GM23248 (cell line): Measurements from ENCODE around the gene BRF1. TPM values are rescaled to one million over a fixed set of nuclear protein-coding genes. Genes with fewer than 3 reads are reported as not detected.
A peak's percentile ranks its signal among the peaks of the same experiment; 100 is the strongest.

Source experiments
- DNase-seq: peaks from one replicate; pipeline ENCODE4 v3.0.0-alpha.2; 2015
- H2AFZ ChIP-seq: fragments of 200-600 bp; sonication (generic); 2 replicates; pipeline ENCODE4 v1.6.1; 2016; ENCODE audit warnings: antibody characterized with exemption
- H3F3A ChIP-seq: fragments of 200-600 bp; sonication (generic); 2 replicates; pipeline ENCODE4 v1.6.1; 2016; ENCODE audit warnings: mild to moderate bottlenecking, antibody characterized with exemption, mixed run types; ENCODE audit not compliant: insufficient read depth
- H3K27ac ChIP-seq: fragments of 200-600 bp; sonication (generic); 2 replicates; pipeline ENCODE4 v1.5.1; 2016; ENCODE audit warnings: mild to moderate bottlenecking
- H3K27me3 ChIP-seq: fragments of 200-600 bp; sonication (generic); replicated peaks from 2 replicates; pipeline ENCODE4 v1.6.1; 2016; ENCODE audit warnings: mild to moderate bottlenecking; ENCODE audit not compliant: insufficient read depth
- H3K36me3 ChIP-seq: fragments of 200-600 bp; sonication (generic); 2 replicates; pipeline ENCODE4 v1.6.1; 2016; ENCODE audit warnings: low read depth, mild to moderate bottlenecking
- H3K4me1 ChIP-seq: fragments of 200-600 bp; sonication (generic); 2 replicates; pipeline ENCODE4 v1.6.1; 2016; ENCODE audit warnings: mild to moderate bottlenecking; ENCODE audit not compliant: insufficient read depth
- H3K4me2 ChIP-seq: fragments of 200-600 bp; sonication (generic); one replicate; pipeline ENCODE4 v1.6.1; 2016; ENCODE audit warnings: mild to moderate bottlenecking; ENCODE audit not compliant: unreplicated experiment
- H3K4me3 ChIP-seq: fragments of 200-600 bp; sonication (generic); 2 replicates; pipeline ENCODE4 v1.5.1; 2016; ENCODE audit warnings: mild to moderate bottlenecking
- H3K79me2 ChIP-seq: fragments of 200-600 bp; sonication (generic); 2 replicates; pipeline ENCODE4 v1.6.1; 2016; ENCODE audit warnings: mild to moderate bottlenecking; ENCODE audit not compliant: insufficient read depth
- H3K9ac ChIP-seq: fragments of 200-600 bp; sonication (generic); 2 replicates; pipeline ENCODE4 v1.6.1; 2016; ENCODE audit warnings: mild to moderate bottlenecking
- H3K9me2 ChIP-seq: fragments of 200-600 bp; sonication (generic); 2 replicates; pipeline ENCODE4 v1.6.1; 2016; ENCODE audit warnings: mixed run types, mild to moderate bottlenecking, moderate library complexity; ENCODE audit not compliant: insufficient read depth
- H3K9me3 ChIP-seq: fragments of 200-600 bp; sonication (generic); one replicate; pipeline ENCODE4 v1.6.1; 2017; ENCODE audit warnings: low read depth
- H4K20me1 ChIP-seq: fragments of 200-600 bp; sonication (generic); 2 replicates; pipeline ENCODE4 v1.6.0; 2016; ENCODE audit not compliant: insufficient read depth
- EZH2 ChIP-seq: fragments of 200-600 bp; sonication (generic); IDR thresholded peaks from 2 replicates; pipeline ENCODE4 v1.6.1; 2018; ENCODE audit warnings: antibody characterized with exemption, mild to moderate bottlenecking; ENCODE audit not compliant: insufficient read depth, poor library complexity, severe bottlenecking
- EZH2phosphoT487 ChIP-seq: fragments of 200-600 bp; sonication (generic); IDR thresholded peaks from 2 replicates; pipeline ENCODE4 v1.6.1; 2018; ENCODE audit warnings: antibody characterized with exemption, moderate library complexity, mild to moderate bottlenecking, low read depth; ENCODE audit not compliant: insufficient read depth
- WGBS, 2 experiments: methylation state at CpG; one replicate each; pipeline ENCODE4 v1.1.6; 2015 to 2017; ENCODE audit warnings: low lambda C conversion rate in 2 of 2, low coverage in 1 of 2; ENCODE audit errors: missing lambda C conversion rate in 2 of 2; 5-methylcytosine and 5-hydroxymethylcytosine counted together
- in situ Hi-C: fragments of 300-500 bp; cut with MboI; formaldehyde crosslinking; loops from 2 replicates; pipeline ENCODE4 v1.15.0; 2020
- polyA plus RNA-seq: library from polyadenylated mRNA; unstranded; fragments of >200 nt; fragmentation: Nextera tagmentation; extraction: Ambion mirVana; gene quantifications from 2 replicates; pipeline ENCODE4 v1.2.1, GENCODE V29; 2016
- total RNA-seq: library from RNA; depleted of rRNA; stranded (reverse); fragments of >200 nt; shearing (Covaris generic); gene quantifications from 2 replicates; pipeline ENCODE4 v1.2.3, GENCODE V29; 2014

BRF1 gene
- total and polyA plus RNA-seq, 2 experiments from 2014 or later = 10.5 to 27.0 TPM

DNA sequence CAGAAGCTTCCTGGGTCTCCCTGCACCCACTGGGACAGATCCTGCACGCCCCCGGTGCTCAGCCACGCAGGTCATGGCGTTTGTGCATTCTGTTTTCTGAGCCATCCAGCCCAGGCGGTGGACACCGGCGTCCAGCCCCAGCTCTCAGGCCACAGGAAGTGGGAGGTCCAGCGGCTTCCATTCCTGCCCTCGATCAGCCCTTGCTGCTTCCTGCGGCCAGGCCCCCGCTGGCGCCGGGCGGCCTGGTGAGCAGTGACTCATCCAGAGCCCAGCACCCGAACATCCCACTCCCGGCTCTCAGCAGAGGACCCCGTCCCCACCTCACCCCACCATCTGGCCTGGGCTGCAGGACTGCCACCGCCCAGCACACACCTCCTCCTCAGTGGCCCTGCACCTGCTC lies 101.7 kb downstream of the BRF1 start:
- DNase-seq = no peak
- no peak overlapping the region for H2AFZ ChIP-seq
- H3K4me1 ChIP-seq = no peaks in the 10 kb centered on the region
- no peaks in the 10 kb centered on the region for H4K20me1 ChIP-seq
- 67 to 71% methylated on average over 17 to 18 of the region's 18 CpGs for WGBS, 2 experiments
- no peak overlapping the region for H3K4me3 ChIP-seq
- H3K27ac ChIP-seq = no peak overlapping the region
- in situ Hi-C loops = no loop called here
- H3K9me2 ChIP-seq = no peaks in the 10 kb centered on the region
- TF ChIP-seq EZH2phosphoT487 (no peak), EZH2 (no peak)
- H3K9ac ChIP-seq = no peak overlapping the region
- H3K36me3 ChIP-seq = no peaks in the 10 kb centered on the region
- no peaks in the 10 kb centered on the region for H3F3A ChIP-seq
- H3K27me3 ChIP-seq = peaks cover 17% of the 10 kb centered on the region
- H3K4me2 ChIP-seq = no peak overlapping the region
- H3K9me3 ChIP-seq = no peaks in the 10 kb centered on the region
- no peaks in the 10 kb centered on the region for H3K79me2 ChIP-seq

DNA sequence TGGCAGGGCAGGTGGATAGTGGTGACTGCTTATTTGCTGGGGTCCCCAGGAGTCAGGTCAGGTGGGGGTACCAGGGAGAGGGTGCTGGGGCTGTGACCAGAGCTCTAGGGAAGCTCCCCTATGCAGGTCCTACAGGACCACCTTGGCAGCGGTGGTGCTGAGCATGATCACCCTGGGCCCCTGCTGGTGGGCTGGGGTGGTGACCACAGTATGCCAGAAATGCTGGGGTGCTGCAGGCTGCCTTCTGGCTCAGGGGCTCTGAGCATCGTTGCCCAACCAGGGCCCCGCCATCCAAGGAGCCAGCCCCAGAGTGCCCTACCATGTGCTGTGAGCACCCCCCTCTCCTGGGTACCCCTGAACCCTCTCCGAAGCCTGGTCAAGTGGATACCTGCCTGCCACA lies 102.2 kb downstream of the BRF1 start:
- no peaks in the 10 kb centered on the region for H4K20me1 ChIP-seq
- H3K4me3 ChIP-seq = no peak overlapping the region
- H3K36me3 ChIP-seq = no peaks in the 10 kb centered on the region
- no peak overlapping the region for H3K27ac ChIP-seq
- no peak overlapping the region for H2AFZ ChIP-seq
- in situ Hi-C loops = no loop called here
- H3K9ac ChIP-seq = no peak overlapping the region
- no peak for TF ChIP-seq EZH2
- no peak for TF ChIP-seq EZH2phosphoT487
- H3K4me1 ChIP-seq = no peaks in the 10 kb centered on the region
- no peaks in the 10 kb centered on the region for H3K9me3 ChIP-seq
- no peak overlapping the region for H3K4me2 ChIP-seq
- WGBS, 2 experiments = 58 to 73% methylated on average over 4 of the region's 4 CpGs
- no peak for DNase-seq
- no peaks in the 10 kb centered on the region for H3K9me2 ChIP-seq
- H3K79me2 ChIP-seq = no peaks in the 10 kb centered on the region
- H3K27me3 ChIP-seq = peaks cover 22% of the 10 kb centered on the region
- H3F3A ChIP-seq = no peaks in the 10 kb centered on the region

DNA sequence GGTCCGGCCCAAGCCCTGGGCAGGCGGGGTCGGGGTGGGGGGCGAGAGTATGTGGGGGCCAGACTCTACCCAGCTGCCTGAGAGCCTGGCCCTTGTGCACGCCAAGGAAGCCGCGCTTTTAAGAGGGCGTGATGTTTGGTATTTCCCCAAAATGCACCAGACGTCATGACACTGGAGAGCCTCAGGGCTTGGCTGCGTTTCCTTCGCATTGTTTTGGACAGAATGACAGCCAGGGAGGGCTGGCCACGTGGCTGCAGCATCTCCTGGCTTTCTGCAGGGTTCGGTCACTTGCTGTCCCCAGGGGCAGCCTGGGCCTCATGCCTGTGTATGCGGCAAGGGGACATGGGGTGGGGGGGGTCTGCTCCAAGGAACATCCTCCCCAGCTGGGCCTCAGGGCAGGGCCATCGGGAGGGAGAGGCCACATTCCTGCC lies 103.6 kb downstream of the BRF1 start:
- no peak overlapping the region for H3K9ac ChIP-seq

DNA sequence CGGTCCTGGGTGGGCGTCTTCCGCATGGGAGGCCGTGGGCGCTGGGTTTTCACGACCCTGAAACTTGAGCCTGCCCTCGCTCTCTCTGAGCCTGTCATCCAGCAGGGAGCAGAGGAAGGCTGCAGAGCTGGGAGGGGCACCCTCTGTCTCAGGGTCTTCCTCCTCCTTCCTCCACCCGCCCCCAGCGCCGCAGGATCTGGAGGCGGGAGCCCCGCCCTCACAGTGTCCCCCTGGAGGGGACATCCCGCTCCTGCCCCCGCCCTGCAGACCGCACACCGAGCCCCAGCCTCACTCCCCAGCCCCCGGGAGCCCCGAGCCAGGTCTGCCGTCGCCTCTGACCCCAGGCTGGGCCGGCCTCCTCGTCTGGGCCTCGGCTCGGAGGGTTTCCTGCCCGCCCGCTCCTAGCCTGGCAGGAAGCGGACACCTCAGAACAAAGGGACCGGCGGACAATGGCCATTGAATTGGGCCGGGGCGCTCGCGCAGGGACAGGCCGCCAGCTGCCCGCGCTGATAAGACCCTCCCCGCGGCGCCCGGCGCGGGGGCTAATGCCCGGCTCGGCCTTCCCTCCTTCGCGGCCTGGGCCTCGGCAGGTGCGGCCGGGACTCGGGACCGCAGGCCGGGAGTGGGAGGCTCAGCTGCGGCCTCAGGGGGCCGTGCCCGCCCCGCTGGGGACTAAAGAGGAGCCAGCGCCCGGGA lies 104.4 kb downstream of the BRF1 start:
- Histone ChIP-seq H3K27ac (no peak overlapping the region), H3K4me1 (no peaks in the 10 kb centered on the region), H3K9me2 (no peaks in the 10 kb centered on the region), H3K4me2 (no peak overlapping the region), H3K4me3 (no peak overlapping the region), H3K79me2 (no peaks in the 10 kb centered on the region), H3K9me3 (no peaks in the 10 kb centered on the region), H3F3A (no peaks in the 10 kb centered on the region), H3K36me3 (no peaks in the 10 kb centered on the region), H3K27me3 (peaks cover 22% of the 10 kb centered on the region), H4K20me1 (no peaks in the 10 kb centered on the region), H2AFZ (no peak overlapping the region), H3K9ac (no peak overlapping the region)
- TF ChIP-seq EZH2phosphoT487 (0 out of 2 replicates have a peak, but pooled peaks have one; percentile 50), EZH2 (peak; percentile 93)
- no peak for DNase-seq
- WGBS, 2 experiments = 3 to 7% methylated on average over 39 to 46 of the region's 58 CpGs
- in situ Hi-C loops = no loop called here

More for the DNA sequence above, 103.6 kb downstream of the BRF1 start:
- H3K36me3 ChIP-seq = no peaks in the 10 kb centered on the region
- DNase-seq = peak; percentile 82
- no peaks in the 10 kb centered on the region for H4K20me1 ChIP-seq
- WGBS, 2 experiments = 0 to 2% methylated on average over 14 to 15 of the region's 15 CpGs
- H3K4me3 ChIP-seq = no peak overlapping the region
- no peaks in the 10 kb centered on the region for H3K9me2 ChIP-seq
- H3K79me2 ChIP-seq = no peaks in the 10 kb centered on the region
- no peak overlapping the region for H3K4me2 ChIP-seq
- TF ChIP-seq EZH2 (no peak), EZH2phosphoT487 (no peak)
- H3F3A ChIP-seq = no peaks in the 10 kb centered on the region
- H2AFZ ChIP-seq = no peak overlapping the region
- H3K27ac ChIP-seq = no peak overlapping the region
- H3K4me1 ChIP-seq = no peaks in the 10 kb centered on the region
- no peaks in the 10 kb centered on the region for H3K9me3 ChIP-seq
- peaks cover 22% of the 10 kb centered on the region for H3K27me3 ChIP-seq
- in situ Hi-C loops = no loop called here
